Ramos (cell line): ENCODE data around the gene PRR36.

Source experiments
- in situ Hi-C: fragments of 300-500 bp; cut with MboI; formaldehyde crosslinking; loops from one replicate; pipeline ENCODE4 v1.14.3; 2022; ENCODE audit warnings: low sequenced_read_pairs; ENCODE audit not compliant: unreplicated experiment

Gene PRR36

DNA sequence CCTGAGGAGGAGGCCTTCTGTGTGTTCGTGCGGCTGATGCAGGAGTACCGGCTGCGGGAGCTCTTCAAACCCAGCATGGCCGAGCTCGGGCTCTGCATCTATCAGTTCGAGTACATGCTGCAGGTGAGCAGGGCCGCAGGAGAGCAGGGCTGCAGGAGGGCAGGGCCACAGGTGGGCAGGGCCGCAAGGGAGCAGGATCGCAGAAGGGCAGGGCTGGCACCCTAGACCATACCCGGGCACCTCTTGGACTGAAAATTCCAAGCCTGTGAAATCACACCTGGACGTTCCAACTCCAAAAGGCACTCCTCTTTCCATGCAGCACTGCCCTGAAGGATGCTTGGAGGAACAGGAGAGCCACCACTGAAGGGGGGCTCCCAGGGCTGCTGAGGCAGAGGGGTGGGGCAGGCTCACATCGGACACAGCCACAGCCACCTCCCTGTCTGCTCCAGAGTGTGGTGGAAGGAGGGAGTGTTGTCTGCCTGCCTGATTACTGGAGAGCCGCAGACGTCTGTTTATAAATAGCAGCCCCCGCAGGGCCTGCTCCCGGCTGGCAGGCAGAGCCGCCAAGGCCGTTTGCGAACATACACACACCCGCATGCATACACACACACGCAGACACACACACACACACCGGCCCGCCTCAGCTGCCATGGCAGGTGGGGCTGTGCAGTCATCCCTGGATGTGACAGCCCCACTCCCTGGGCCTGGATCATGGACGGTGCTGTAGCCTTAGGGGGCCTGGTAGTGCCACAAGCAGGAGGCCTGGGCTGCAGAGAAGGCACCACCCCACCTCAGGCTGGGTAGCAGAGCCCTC, 24.0 kb downstream of the PRR36 start:
- in situ Hi-C loops, result loop anchor here (5.0 kb wide), 1 partner anchor 72 kb away; the partner anchor contains the start of gene SNAPC2

DNA sequence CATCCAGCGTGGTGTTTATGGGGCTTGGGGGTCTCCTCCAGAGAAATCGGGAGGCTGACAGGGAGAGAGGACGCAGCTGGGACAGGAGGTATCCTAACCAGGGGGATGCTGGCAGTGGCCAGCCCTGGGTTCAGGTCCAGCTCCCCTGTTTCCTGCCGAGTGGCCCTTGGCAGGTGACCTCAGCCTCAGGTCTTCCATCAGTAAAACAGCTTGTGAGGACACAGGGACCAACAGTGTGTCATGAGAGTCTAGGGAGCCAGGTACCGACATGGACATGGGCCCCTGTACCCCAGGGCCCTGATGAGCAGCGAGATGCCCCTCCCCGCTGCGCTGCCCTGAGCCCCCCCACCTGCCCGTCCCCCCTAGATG, 24.6 kb downstream of the PRR36 start:
- in situ Hi-C loops, result no loop called here

DNA sequence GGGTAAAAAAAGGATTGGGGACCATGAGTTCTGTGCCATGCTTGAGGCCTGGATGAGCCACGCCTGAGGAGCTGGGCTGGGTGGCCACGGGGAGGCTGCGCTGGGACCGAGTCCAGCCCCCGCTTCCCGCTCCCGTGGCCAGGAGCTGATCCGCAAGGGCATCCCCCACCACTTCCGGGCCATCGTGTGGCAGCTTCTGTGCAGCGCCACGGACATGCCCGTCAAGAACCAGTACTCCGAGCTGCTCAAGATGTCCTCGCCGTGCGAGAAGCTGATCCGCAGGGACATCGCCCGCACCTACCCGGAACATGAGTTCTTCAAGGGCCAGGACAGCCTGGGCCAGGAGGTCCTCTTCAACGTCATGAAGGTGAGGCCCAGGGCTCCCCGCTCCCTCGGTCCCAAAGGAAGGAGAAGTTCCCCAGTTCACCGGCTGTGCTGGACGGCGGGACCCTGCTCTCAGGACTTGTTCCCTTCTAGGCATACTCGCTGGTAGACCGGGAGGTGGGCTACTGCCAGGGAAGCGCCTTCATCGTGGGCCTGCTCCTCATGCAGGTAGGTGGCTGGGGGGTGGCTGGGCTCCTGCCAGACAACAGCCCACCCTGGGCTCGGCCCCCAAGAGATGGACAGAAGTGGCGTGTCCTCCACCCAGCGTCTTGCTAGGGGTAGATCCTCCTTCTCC, 25.3 kb downstream of the PRR36 start:
- in situ Hi-C loops, result no loop called here

DNA sequence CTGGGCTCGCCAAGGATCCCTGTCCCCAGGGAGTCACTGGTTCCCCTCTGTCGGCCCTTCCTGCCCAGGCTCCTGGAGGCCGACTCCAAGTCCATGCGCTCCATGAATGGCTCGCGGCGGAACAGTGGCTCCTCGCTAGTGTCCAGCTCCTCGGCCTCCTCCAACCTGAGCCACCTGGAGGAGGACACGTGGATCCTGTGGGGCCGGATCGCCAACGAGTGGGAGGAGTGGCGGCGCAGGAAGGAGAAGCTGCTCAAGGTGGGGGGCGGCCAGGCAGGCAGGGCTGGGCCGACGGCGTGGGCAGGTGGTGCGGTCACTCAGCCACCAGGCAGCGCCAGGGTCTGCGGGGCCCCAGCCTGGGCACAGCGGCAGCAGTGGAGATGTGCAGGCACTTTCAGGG, 26.5 kb downstream of the PRR36 start:
- in situ Hi-C loops, result no loop called here

DNA sequence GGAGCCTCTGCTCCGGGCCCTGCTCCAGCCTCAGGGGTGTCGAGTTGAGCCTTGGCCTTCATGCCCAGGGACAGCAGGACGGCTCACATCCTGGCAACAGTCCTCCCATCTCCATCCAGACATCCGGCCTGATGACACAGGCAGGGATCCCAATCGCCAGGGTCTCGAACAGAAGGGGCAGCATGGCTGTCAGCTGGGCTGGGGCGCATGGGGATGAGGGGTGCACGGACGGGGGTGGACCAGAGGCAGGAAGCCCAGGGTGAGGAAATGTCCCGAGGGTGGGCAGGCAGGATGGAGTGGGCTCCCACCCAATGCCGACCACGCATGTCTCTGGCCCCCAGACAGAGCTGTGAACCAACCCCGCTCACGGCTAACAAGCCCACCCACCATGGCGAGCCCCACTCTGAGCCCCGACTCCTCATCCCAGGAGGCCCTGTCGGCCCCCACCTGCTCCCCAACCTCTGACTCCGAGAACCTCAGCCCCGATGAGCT, 28.0 kb downstream of the PRR36 start:
- in situ Hi-C loops, result no loop called here

DNA sequence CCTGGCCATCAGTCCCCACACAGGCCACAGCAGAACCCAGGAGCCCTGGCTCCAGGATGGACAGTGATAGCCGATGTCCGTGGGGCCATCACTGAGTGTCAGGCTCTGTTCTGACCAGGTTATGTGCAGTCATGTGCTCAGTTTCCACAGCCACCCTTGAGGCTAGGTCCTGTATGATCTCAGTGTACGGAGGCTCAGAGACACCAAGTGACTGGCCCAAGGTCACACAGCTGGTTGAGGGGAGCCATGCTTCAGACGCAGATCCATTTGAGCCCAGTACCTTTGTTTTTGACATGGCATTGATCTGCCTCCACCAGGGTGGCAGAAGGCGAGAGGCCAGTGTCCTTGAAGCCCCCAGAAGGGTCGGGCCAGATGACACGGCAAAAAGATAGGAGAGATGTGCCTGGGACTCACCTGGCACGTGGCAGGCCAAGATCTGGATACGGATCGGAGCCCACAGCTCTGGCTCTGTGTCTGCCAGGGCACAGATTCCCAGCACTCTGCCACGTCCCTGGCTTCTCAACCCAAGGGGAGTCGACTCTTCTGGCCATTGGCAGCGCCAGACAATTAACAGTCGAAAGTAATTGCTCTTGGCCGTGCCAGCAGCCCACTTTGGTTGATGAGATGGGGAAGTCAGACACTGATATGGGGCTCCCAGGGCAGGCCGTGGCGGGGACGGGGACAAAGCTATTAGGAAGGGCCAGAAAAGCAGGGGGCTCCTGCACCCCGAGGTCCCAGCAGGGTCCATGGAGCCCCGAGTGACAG, 28.6 kb downstream of the PRR36 start:
- in situ Hi-C loops, result no loop called here

DNA sequence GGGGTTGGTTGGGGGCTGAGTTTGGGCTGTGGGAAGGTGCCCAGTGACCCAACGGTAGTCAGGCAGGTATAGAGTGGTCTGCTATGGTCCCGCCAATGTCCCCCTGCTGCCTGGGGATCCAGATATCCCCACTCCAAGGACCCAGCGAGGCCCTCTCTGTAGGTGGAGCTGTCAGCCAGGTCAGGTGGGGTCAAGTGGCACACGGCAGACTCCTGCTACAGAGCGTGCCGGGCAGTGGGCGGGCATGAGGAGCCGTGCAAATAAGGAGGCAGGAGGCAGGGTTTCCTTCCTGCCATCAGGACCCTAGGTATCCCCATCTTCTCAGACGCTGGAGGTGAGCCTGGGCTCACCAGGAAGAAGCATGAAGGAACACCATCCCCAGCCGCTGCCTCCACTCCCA, 29.2 kb downstream of the PRR36 start:
- in situ Hi-C loops, result no loop called here

DNA sequence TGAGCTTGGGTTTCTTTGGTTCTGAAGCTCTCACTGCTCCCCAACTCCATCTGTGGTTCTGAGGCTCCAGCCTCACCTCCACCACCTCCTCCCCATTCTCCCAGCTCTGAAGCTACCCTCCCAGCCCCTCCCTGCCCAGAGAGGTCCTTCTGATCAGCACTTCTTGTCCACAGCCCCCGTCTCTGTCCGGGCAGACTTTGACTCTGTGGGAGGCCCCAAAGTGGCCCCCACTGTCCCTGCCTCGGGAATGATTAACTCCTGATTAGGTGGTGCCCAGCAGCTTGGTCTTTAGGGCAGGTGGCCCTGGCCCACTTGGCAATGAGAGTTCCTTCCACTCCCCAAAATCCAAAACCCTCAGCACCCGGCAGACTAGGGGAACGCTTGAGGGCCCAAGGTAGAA, 29.8 kb downstream of the PRR36 start:
- in situ Hi-C loops, result no loop called here

DNA sequence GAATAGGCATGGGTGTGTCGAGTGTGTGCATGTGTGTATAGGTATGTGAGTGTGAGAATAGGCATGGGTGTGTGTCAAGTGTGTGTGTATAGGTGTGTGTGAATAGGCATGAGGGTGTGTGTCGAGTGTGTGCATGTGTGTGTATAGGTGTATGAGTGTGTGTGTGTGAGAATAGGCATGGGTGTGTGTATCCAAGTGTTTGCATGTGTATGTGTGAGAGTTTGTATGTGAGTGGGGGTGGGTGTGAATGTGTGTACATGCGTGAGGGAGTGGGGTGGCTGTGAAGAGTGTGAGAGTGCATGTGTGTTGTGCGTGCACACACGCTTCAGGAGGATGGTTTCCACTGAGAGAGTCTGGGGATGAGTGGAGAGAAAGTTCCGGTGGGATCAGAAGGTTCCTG, 30.7 kb downstream of the PRR36 start:
- in situ Hi-C loops, result no loop called here

DNA sequence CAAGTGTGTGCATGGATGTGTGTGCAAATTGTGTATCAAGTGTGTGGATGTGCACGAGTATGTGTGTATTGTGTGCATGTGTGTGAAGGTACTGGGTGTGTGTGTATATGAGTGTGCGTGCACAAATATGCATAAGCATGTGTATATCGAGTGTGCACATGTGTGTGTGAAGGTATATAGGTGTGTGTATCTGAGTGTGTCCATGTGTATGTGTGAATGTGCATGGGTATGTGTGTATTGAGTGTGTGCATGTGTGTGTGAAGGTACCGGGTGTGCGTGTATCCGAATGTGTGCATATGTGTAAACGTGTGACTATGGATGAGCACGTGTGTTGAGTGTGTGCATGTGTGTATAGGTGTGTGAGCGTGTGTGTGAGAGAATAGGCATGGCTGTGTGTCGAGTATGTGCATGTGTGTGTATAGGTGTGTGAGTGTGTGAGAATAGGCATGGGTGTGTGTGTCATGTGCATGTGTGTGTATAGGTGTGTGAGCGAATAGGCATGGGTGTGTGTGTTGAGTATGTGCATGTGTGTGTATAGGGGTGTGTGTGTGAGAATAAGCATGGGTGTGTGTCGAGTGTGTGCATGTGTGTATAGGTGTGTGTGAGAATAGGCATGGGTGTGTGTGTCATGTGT, 31.4 kb downstream of the PRR36 start:
- in situ Hi-C loops, result no loop called here

DNA sequence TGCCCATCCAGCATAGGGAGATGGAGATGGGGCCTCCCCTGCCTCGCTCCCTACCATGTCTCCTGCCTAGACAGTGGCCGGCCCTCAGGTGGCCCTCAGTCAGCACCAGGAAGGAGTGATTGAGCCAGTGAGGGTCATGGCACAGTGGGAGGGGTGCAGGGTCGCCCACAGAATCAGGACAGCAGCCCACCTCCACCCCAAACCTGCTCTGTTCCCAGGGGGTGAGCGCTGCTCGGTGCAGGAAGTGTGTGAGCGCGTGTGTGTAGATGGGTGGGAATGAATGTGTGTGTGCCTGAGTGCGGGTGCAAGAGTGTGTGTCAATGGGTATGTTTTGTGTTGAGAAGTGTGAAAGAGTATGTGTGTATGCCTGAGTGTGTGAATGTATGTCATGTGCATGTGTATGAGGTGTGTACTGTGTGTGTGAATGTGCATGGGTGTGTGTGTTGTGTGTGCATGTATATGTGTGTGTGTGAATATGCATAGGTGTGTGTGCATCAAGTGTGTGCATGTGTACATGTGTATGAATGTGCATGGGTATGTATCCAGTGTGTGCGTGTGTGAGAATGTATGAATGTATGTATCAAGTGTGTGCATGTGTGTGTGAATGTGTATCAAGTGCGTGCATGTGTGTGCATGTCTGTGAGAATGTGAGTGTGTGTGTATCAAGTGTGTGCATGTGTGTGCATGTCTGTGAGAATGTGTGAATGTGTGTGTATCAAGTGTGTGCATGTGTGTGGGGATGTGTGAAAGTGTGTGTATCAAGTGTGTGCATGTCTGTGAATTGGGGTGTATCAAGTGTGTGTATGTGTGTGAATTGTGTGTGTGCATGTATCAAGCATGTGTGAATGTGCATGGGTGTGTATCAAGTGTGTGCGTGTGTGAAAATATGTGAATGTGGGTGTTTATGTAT, 32.2 kb downstream of the PRR36 start:
- in situ Hi-C loops, result no loop called here

DNA sequence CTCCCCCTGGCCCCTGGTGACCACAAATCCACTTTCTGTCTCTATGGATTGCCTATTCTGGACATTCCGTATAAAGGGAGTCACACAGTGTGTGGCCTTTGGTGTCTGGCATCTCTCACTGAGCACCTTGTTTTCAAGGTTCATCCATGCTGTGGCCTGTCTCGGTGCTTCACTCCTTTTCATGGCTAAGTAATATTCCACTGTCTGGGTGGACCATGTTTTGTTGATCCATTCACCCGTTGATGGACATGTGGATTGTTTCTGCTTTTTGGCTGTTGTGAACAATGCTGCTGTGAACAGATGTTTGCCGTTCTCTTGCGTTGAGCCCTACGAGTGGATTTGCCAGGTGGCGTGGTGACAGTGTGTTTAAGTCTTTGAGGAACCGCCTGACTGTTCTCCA, 33.6 kb downstream of the PRR36 start:
- in situ Hi-C loops, result no loop called here

DNA sequence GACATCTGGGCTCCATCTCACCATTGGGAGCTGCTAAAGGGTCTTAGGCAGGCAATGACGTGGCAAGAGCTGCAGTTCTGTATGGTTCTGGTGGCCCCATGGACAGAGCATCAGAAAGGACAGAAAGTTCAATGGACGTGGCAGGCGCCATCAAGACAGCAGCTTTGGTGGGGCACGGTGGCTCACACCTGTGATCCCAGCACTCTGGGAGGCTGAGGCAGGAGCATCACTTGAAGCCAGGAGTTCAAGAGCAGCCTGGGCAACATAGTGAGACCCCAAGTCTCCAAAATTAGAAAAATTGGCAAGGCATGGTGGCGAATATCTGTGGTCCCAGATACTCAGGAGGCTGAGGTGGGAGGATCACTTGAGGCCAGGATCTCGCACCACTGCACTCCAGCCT, 34.7 kb downstream of the PRR36 start:
- in situ Hi-C loops, result no loop called here

DNA sequence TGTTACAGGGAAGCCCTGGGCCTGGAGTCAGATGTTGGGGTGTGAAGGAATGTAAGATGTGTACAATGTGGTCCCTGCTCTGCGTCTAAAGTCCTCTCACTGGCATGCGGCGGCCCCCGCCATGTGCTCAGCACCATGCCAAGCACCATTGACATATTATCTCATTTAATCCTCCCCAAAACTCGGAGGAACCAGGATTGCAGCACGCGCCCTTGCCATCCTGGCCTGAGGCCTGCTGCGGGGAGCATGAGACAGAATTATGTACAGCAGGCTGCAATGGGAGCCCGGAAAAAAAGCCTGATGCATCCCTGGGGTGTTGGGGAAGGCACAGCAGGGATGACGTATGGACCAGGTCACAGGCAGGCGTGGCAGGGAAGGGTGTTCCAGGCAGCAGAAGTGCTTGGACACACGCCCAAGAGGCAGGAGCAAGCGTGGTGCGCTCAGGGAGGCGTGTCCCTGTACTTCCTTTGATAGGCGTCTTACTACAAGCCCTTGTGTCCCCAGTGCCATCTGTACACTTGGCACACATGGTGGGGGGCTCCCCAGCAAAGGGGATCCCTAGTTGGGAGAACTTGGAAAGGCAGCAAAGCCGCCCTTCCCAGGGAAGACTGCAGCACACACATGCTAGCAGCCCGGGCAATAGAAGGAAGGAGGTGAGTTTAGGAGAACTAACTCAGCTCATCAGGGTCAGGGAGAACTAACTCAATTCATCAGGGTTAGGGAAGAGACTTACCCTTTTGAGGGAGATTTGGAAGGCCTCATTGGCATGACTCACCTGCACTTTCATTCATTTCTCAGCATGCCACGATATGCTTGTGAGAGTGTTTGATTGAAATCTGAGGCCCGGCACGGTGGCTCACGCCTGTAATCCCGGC, 40.7 kb downstream of the PRR36 start:
- in situ Hi-C loops, result no loop called here

DNA sequence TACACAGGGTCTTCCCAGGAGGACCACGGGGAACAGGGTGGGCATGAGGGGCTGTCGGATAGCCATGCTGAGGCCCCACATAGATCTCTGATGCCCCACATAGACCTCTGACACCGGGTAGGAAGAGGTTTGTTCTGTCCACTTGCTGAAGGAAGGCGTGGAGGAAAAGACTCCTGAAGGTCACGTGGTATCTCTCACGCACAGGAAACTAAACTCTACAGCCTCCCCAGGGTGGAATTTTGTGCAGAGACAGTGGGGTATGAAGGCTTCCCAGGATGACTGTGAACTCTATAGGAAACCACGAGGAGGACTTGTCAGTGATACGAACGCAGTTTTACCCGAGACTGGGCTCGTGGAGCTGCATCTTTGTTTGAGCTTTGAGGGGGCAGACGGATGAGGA, 41.4 kb downstream of the PRR36 start:
- in situ Hi-C loops, result no loop called here

DNA sequence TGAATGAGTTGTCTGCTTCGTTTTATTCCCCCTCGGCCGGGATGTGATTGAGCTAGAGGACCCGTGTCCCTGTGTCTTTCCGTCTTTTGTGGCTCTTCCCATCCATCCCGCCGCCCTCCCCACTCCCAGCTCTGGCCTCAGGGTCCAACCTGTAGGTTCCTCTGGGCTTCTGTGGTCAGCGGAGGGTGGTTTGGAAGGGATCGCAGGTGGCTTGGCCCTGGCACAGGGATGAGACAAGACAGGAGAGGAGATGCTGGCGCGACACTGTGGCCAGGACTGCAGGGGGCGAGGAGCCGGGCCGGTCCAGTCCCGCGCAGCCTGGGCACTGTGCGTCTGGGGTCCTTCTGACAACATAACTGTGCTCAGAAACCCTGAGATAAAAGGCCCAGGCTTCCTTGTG, 42.2 kb downstream of the PRR36 start:
- in situ Hi-C loops, result no loop called here

DNA sequence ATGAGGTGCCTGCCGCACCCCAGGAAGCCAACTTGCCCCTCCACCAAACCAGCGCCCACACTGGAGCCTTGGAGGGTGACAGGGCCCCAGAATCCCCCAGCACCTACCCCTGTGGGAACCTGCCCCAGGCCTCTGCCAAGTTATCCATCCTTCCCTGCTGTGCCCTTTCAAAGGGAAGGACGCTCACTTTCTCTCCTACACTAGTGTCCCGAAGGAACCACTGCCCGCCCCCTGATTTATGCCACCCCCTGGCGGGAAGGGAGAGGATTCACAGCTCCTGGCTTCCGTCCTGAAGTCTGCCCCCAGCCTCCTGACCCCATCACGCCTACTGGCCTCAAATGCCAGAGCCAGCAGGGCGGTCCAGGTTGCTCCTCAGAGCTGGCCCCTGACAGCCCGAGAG, 42.7 kb downstream of the PRR36 start:
- in situ Hi-C loops, result no loop called here

DNA sequence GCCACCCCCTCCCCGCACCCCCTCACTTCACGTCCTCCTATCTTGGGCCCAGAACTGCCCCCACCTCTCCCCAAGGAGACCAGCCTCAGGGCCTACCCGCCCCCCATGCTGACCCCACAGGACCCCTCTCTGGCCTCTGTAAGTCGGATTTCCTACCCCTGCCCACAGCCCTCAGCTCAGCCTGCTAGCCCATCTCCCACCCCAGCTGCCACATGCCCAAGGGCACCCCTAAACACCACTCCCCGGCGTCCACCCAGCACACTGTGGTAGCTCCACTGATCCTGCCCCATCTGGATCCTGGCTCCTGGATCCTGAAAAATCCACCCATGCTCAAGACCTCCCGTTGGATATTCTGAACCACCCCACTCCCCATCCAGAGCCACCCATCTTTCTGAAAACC, 43.4 kb downstream of the PRR36 start:
- in situ Hi-C loops, result no loop called here
